Prostate gland (tissue), 2 donors: Measurements from ENCODE around the gene DNM3.

Experiments
- CTCF ChIP-seq, 4 experiments: fragments of 200-600 bp in 2 of 4; fragments of 450-650 bp in 2 of 4; sonication (generic) in 2 of 4; IDR thresholded peaks; 1 replicate in 3 of 4; 2 replicates in 1 of 4; pipeline ENCODE4 v1.5.1; 2016 to 2019; ENCODE audit warnings: antibody characterized with exemption in 4 of 4, mild to moderate bottlenecking in 2 of 4, moderate library complexity in 2 of 4
- POLR2A ChIP-seq: fragments of 450-650 bp; IDR thresholded peaks from one replicate; pipeline ENCODE4 v1.6.1; 2016; ENCODE audit warnings: antibody characterized with exemption, mild to moderate bottlenecking

- no peak for TF ChIP-seq CTCF (IDR thresholded peaks at IDR 0.05)
- no peak for TF ChIP-seq POLR2A
These were observed 307.4 kb downstream of the DNM3 start for GRCh38 chr1:172148707-172149106.
